ENCODE results near the gene PCYT2. TPM values are rescaled to one million over a fixed set of nuclear protein-coding genes. Genes with fewer than 3 reads are reported as not detected.

Gene PCYT2
- total RNA-seq, 1 experiment from 2014 or later: 43.4 TPM

- DNase-seq (ENCODE audit: low read depth): no peak
Measured at GRCh38 chr17:81858967-81859905, 52.0 kb downstream of the PCYT2 start.

- no peak for DNase-seq (ENCODE audit: low read depth)
Measured at GRCh38 chr17:81858170-81858966, 52.8 kb downstream of the PCYT2 start.

GRCh38 chr17:81854974-81855774 is 56.0 kb downstream of the PCYT2 start:
- DNase-seq (ENCODE audit: low read depth): no peak

- no peak for DNase-seq (ENCODE audit: low read depth)
Measured at GRCh38 chr17:81852237-81852636, 59.0 kb downstream of the PCYT2 start.

- no peak for DNase-seq (ENCODE audit: low read depth)
Measured at GRCh38 chr17:81851423-81851822, 59.8 kb downstream of the PCYT2 start.

Other genes with a start within 250 kb of the PCYT2 start
- gene OXLD1, start 244.8 kb downstream of the PCYT2 start, total RNA-seq (2014; rRNA removed; shearing (Covaris generic)): 39.3 and 48.3 TPM in 2 replicates
- 14.6 and 32.1 TPM in 2 replicates for gene CCDC137, start 244.7 kb downstream of the PCYT2 start, total RNA-seq (2014; rRNA removed; shearing (Covaris generic))
- 36.0 and 39.9 TPM in 2 replicates for gene ARL16, start 227.6 kb downstream of the PCYT2 start, total RNA-seq (2014; rRNA removed; shearing (Covaris generic))
- 52.4 and 101 TPM in 2 replicates for gene HGS, start 227.4 kb downstream of the PCYT2 start, total RNA-seq (2014; rRNA removed; shearing (Covaris generic))
- gene MRPL12, start 208.0 kb downstream of the PCYT2 start, total RNA-seq (2014; rRNA removed; shearing (Covaris generic)): 11.7 and 14.1 TPM in 2 replicates
- gene SLC25A10, start 199.1 kb downstream of the PCYT2 start, total RNA-seq (2014; rRNA removed; shearing (Covaris generic)): 49.0 and 61.8 TPM in 2 replicates
- not detected in 2 replicates for gene GCGR, start 107.2 kb downstream of the PCYT2 start, total RNA-seq (2014; rRNA removed; shearing (Covaris generic))
- 40.2 and 58.3 TPM in 2 replicates for gene MCRIP1, start 78.1 kb downstream of the PCYT2 start, total RNA-seq (2014; rRNA removed; shearing (Covaris generic))
- not detected in 2 replicates for gene PPP1R27, start 76.3 kb downstream of the PCYT2 start, total RNA-seq (2014; rRNA removed; shearing (Covaris generic))
- 1,409 and 1,513 TPM in 2 replicates for gene P4HB, start 50.9 kb downstream of the PCYT2 start, total RNA-seq (2014; rRNA removed; shearing (Covaris generic))
- gene ARHGDIA, start 40.1 kb downstream of the PCYT2 start, total RNA-seq (2014; rRNA removed; shearing (Covaris generic)): 124 and 207 TPM in 2 replicates
- gene ALYREF, start 19.8 kb downstream of the PCYT2 start, total RNA-seq (2014; rRNA removed; shearing (Covaris generic)): 184 and 197 TPM in 2 replicates
- 201 and 233 TPM in 2 replicates for gene ANAPC11, start 19.7 kb downstream of the PCYT2 start, total RNA-seq (2014; rRNA removed; shearing (Covaris generic))
- gene NPB, start 9.2 kb downstream of the PCYT2 start, total RNA-seq (2014; rRNA removed; shearing (Covaris generic)): 0.44 and 0.59 TPM in 2 replicates
- 13.5 and 22.0 TPM in 2 replicates for gene SIRT7, start 6.8 kb upstream of the PCYT2 start, total RNA-seq (2014; rRNA removed; shearing (Covaris generic))
- 8.1 and 15.1 TPM in 2 replicates for gene MAFG, start 16.3 kb upstream of the PCYT2 start, total RNA-seq (2014; rRNA removed; shearing (Covaris generic))
- gene PYCR1, start 25.9 kb upstream of the PCYT2 start, total RNA-seq (2014; rRNA removed; shearing (Covaris generic)): 57.5 and 80.8 TPM in 2 replicates
- gene MYADML2, start 35.8 kb upstream of the PCYT2 start, total RNA-seq (2014; rRNA removed; shearing (Covaris generic)): not detected in 2 replicates
- gene NOTUM, start 49.8 kb upstream of the PCYT2 start, total RNA-seq (2014; rRNA removed; shearing (Covaris generic)): 3.0 and 3.2 TPM in 2 replicates
- gene ASPSCR1, start 66.2 kb upstream of the PCYT2 start, total RNA-seq (2014; rRNA removed; shearing (Covaris generic)): 27.4 and 33.0 TPM in 2 replicates
- gene CENPX, start 111.5 kb upstream of the PCYT2 start, total RNA-seq (2014; rRNA removed; shearing (Covaris generic)): 121 and 155 TPM in 2 replicates
- gene LRRC45, start 111.9 kb upstream of the PCYT2 start, total RNA-seq (2014; rRNA removed; shearing (Covaris generic)): 6.2 and 20.8 TPM in 2 replicates
- gene RAC3, start 120.3 kb upstream of the PCYT2 start, total RNA-seq (2014; rRNA removed; shearing (Covaris generic)): 16.4 and 19.8 TPM in 2 replicates
- 81.6 and 117 TPM in 2 replicates for gene DCXR, start 126.3 kb upstream of the PCYT2 start, total RNA-seq (2014; rRNA removed; shearing (Covaris generic))
- 8.4 and 18.6 TPM in 2 replicates for gene RFNG, start 140.4 kb upstream of the PCYT2 start, total RNA-seq (2014; rRNA removed; shearing (Covaris generic))
- 136 and 137 TPM in 2 replicates for gene GPS1, start 140.5 kb upstream of the PCYT2 start, total RNA-seq (2014; rRNA removed; shearing (Covaris generic))
- 50.9 and 72.4 TPM in 2 replicates for gene DUS1L, start 154.4 kb upstream of the PCYT2 start, total RNA-seq (2014; rRNA removed; shearing (Covaris generic))
- gene FASN, start 186.8 kb upstream of the PCYT2 start, total RNA-seq (2014; rRNA removed; shearing (Covaris generic)): 50.8 and 90.9 TPM in 2 replicates